ENCODE data around the gene TMEM114.

The TMEM114 gene

DNA sequence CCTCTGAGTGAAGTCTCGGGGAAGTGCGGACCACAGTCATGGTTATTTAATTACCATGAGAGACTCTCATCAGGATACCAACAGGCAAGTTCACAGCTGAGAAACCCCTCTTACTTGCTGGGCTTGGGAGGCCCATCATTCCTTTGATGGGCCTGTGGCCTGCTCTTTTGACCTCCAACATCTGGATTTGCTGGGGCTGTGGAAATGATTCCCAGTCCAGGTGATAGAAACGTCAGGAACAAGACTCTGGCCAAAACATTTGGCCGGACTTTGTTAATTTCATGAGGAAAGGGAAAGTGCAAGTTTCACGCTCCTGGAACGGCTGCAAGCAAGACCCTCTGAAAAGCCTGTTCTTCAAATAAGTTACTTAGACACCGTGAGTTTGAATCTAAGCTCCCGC lies 42.5 kb downstream of the TMEM114 start:
- no peak for DNase-seq

DNA sequence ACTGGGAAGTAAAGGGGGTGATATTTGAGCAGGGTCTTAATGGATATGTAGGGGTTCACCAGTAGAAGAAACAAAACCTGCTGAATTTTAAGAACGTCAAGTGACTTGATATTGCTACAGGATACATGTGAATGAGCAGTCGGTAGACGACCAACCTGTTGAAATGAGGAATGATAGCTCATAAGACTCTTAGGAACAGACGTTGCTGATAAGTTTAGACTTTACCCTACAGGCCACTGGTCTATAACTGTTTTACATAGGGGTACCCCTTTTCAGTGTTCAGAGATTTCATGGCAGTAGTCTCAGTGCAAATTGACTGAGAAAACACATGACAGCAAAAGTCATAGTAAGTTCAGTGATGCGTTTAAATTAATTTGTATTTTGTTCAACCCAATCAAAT lies 45.9 kb downstream of the TMEM114 start:
- no peak for DNase-seq

DNA sequence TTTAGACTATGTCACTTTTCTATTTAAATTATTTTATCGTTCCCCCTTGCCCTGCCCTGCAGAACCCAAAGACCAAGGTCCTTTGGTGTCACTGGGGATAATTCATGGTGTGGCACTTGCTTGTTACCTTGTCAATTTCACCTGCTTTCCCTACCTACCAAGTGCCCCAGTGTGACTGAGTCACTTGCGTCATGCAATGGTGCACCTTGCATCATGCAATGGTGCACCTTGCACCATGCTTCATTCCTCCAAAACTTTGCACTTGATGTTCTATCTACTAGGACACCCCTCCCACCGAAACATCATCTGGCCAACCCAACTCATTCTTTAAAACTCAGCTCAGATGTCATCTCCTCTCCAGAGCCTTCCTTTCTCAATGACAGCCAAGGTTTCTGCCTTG lies 47.1 kb downstream of the TMEM114 start:
- DNase-seq, result no peak

DNA sequence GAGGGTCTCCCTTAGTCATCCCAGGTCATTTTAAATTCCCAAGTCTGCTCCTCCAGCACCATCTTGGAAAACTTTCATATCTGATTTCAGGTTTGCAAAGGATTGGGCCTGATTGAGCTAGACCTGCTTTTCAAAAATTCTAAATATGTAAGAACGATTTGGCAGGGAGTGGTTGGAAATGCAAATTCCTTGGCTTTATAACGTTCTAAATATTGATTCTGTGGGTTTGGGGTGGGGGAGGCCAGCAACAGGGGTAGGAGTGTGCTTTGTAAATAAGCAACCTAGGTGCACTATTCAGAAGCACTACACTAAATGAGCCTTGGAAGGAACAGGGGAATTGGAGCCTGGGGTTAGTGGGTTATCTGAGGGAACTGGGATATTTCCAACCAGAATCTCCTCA lies 47.9 kb downstream of the TMEM114 start:
- DNase-seq, result no peak

DNA sequence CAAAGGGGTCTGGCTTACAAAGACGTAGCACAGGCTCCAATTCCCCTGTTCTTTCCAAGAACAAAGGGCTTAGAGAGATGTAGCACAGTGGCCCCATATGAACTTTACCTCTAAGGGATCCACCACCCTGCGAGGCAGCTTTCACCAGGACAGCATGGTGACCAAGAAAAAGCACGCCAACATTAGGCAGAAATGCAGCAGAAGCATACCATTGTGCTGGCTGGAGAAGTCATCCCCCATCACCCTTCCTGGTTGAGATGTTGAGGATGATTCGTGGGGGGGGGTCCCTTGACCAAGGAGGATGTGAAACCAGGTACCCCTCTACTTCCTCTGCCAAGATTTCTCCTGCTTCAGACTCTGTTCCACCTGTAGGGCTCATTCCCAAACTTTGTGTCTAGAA lies 48.4 kb downstream of the TMEM114 start:
- DNase-seq, result no peak

DNA sequence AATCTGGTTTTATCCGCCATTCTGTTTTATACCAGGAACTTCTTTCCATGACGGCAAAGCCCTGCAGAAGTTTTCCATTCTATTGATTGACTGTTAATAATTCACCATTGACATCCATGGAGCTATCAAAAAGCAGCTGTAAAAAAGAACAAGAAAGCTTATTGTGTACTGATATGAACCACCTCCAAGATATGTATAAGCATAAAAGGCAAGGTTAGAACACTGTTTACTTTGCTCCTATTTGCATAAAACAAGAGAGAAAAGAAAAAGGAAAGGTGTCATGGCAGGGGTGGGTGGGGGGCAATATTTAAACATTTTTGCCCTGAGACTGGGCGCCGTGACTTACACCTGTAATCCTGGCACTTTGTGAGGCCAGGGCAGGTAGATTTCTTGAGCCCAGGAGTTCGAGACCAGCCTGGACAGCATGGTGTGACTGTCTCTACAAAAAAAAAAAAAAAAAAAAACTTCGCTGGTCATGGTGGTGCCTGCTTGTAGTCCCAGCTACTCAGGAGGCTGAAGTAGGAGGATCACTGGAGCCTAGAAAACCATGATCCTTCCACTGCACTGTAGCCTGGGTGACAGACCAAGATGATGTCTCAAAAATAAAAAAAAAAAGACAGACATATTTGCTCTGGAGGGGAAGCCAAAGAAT lies 52.5 kb downstream of the TMEM114 start:
- no peak for DNase-seq

DNA sequence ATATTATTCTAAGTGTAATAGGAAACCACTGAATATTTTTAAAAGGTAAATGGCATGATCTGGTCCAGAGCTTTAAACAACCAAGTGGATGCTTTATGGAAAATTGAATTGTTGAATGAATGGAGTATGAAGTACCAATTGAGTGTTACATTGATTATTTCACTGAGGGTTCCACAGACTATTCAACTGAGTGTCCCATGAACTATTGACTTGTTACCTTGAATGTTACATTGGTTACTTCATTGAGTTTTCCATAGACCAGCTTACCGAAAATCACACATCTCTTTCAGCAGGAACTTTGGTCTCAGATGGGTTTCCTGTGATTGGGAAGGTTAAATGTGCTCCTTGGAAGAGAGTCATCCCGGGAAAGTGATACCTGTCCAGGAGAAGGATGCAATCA lies 56.8 kb downstream of the TMEM114 start:
- no peak for DNase-seq

DNA sequence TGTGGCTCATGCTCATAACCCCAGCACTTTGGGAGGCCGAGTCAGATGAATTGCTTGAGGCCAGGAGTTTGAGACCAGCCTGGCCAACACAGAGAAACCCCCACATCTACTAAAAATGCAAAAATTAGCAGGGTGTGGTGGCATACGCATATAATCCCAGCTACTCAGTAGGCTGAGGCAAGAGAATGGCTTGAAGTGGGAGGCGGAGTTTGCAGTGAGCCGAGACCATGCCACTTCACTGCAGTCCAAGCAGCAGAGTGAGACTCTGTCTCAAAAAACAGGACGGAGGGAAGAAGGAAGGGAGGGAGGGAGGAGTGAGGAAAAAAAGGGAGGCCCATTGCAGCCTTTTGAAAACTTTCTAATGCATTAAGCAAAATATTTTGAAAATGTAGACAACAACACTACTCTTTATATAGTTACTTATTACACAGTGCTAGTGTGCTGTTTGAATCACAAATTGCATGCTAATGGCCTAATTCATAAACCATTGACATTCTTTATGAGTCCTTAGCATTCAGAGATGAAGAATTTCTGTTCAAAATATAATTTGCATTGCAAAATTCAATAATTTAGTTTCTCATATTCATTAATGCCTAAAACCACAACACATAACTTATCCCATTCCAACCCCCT lies 59.4 kb downstream of the TMEM114 start:
- DNase-seq, result no peak

DNA sequence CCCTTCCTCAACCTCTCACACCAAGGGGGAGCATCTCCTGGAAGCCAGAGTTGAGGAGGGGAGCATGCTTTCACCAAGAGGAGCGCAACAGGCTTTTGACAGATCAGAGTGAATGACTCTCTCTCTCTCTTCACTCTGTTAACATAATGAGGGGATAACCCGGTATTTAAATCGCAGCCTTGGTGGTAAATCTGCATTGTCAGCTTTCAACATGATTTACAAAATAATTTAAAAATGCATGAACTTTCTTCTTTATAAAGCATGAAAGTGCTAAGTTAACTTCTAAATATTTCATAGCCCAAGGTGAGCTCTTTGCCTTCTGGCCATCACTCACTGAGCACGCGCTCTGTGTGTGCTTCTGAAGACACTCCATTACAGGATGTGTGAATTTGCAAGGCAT lies 61.8 kb downstream of the TMEM114 start:
- DNase-seq, result no peak

DNA sequence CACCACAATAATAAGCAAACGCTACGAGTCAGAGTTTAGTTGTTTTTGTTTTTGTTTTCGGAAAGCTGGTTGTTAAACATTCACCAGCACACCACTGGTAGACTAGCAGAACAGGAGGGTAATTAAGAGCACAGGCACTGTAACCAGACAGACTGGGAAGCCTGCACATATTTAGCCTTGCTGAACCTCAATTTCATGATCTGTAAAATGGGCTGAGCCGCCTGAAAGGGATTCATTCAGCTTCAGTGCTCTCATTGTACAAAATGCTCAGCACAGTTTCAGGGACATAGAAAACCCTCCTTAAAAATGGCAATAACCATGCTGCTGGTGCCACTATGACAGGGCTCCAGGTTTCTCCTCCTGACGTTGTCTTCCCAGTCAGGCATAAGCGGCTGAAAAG lies 66.4 kb downstream of the TMEM114 start:
- DNase-seq, result no peak

DNA sequence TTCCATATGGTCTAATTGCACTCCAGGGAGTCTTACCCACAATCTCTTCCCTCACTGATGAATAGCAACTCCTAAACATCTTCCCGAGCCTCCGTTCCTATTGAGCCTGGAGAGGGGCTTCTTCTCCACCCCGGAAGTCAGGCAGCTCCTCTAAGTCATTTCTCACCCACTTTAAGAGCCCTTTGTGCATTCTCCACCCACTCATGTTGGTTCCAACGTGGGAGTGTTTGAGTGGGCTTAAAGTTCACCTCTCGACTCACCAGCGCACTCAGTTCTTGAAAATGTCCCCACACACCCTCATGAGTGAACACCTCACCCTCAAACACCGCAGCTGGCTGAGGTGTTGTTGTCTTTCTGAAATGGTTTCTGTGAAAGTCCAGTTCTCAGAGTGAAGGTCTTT lies 67.6 kb downstream of the TMEM114 start:
- no peak for DNase-seq

DNA sequence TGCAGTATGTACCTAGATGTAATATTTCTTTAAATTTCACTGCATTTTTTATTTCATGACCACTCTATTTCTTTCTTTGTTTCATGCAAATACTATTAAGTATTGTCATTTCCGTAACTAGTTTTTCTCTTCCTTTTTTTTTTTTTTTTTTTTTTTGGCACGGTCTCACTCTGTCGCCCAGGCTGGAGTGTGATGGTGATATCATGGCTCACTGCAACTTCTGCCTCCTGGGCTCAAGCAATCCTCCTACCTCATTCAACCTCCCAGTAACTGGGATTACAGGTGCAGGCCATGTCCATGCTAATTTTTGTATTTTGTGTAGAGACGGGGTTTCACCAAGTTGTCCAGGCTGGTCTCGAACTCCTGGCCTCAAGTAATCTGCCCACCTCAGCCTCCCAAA lies 70.7 kb downstream of the TMEM114 start:
- DNase-seq, result no peak

Data from right forelimb (tissue), 1 donor.